ENCODE results near the gene RSBN1L. TPM values are rescaled to one million over a fixed set of nuclear protein-coding genes. Genes with fewer than 3 reads are reported as not detected.

Gene RSBN1L
- total RNA-seq, 1 donor from 2014 or later = 25.9 TPM

DNA sequence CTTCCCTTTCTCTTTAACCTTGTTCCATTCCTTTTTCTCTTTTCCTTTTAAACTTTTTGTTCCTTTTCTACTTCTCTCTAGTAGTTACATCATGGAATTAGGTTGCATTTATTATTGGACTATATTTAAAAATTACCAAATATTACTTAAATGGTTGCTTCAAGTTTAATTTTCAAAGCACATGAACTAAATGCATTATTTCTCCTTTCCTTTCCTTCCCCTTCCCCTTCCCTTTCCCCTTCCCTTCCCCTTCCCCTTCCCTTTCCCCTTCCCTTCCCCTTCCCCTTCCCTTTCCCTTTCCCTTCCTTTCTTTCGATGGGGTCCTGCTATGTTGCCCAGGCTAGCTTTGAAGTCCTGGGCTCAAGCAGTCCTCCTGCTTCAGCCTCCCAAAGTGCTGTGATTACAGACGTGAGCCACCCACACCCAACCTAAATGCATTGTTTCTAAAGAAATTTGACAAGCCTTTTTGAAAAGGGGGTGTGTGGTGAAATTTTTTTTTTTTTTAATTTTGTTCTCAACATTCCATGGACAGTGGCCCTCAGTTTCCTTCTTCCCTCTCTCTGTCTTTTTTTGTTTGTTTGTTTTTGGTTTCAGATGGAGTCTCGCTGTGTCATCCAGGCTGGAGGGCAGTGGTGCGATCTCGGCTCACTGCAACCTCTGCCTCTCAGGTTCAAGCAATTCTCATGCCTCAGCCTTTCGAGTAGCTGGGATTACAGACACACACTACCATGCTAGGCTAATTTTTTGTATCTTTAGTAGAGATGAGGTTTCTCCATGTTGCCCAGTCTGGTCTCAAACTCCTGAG, 70.7 kb downstream of the RSBN1L start:
- no peak overlapping the region for H3K4me3 Mint-ChIP-seq
- intact Hi-C loops (cut with micrococcal nuclease) = no loop called here
- H3K4me1 Mint-ChIP-seq = peaks cover 27% of the 10 kb centered on the region
- no peak for DNase-seq
- H3K36me3 Mint-ChIP-seq (ENCODE audit: low read depth) = peaks cover 49% of the 10 kb centered on the region
- no peaks in the 10 kb centered on the region for H3K9me3 Mint-ChIP-seq
- POLR2A ChIA-PET = interaction anchor here (0.6 kb wide), 1 partner anchor 154 kb away, joined by 7 read pairs; no protein-coding TSS in a partner anchor
- H3K27ac Mint-ChIP-seq = no peak overlapping the region
- CTCF ChIA-PET = interaction anchor here (0.6 kb wide), 1 partner anchor 204 kb away, joined by 3 read pairs; no protein-coding TSS in a partner anchor
- TF ChIP-seq, protein P1, sequence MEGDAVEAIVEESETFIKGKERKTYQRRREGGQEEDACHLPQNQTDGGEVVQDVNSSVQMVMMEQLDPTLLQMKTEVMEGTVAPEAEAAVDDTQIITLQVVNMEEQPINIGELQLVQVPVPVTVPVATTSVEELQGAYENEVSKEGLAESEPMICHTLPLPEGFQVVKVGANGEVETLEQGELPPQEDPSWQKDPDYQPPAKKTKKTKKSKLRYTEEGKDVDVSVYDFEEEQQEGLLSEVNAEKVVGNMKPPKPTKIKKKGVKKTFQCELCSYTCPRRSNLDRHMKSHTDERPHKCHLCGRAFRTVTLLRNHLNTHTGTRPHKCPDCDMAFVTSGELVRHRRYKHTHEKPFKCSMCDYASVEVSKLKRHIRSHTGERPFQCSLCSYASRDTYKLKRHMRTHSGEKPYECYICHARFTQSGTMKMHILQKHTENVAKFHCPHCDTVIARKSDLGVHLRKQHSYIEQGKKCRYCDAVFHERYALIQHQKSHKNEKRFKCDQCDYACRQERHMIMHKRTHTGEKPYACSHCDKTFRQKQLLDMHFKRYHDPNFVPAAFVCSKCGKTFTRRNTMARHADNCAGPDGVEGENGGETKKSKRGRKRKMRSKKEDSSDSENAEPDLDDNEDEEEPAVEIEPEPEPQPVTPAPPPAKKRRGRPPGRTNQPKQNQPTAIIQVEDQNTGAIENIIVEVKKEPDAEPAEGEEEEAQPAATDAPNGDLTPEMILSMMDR (IDR thresholded peaks at IDR 0.05) = no peak
- no peaks in the 10 kb centered on the region for H3K27me3 Mint-ChIP-seq
- ATAC-seq (ENCODE audit: low read depth) = no peak

DNA sequence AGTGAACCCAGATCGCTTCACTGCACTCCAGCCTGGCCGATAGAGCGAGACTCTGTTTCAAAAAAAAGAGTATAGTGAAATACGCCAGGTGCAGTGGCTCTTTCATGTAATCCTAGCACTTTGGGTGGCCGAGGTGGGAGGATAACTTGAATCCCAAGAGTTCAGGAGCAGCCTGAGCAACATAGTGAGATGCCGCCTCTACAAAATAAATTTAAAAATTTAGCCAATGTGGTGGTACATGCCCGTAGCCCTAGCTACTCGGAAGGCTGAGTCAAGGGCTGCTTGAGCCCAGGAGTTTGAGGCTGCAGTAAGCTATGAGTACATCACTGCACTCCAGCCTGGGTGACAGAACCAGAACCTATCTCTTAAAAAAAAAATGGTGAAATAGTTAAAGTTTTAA, 74.1 kb downstream of the RSBN1L start:
- ChIA-PET POLR2A (no interaction called here), CTCF (no interaction called here)
- TF ChIP-seq, protein P1 (IDR thresholded peaks at IDR 0.05) = no peak
- ATAC-seq (ENCODE audit: low read depth) (no peak), DNase-seq (no peak)
- Mint-ChIP-seq H3K4me3 (no peak overlapping the region), H3K27me3 (no peaks in the 10 kb centered on the region), H3K36me3 (ENCODE audit: low read depth) (peaks cover 72% of the 10 kb centered on the region), H3K4me1 (peaks cover 6% of the 10 kb centered on the region), H3K27ac (no peak overlapping the region), H3K9me3 (peaks cover 2% of the 10 kb centered on the region)
- intact Hi-C loops (cut with micrococcal nuclease) = no loop called here

DNA sequence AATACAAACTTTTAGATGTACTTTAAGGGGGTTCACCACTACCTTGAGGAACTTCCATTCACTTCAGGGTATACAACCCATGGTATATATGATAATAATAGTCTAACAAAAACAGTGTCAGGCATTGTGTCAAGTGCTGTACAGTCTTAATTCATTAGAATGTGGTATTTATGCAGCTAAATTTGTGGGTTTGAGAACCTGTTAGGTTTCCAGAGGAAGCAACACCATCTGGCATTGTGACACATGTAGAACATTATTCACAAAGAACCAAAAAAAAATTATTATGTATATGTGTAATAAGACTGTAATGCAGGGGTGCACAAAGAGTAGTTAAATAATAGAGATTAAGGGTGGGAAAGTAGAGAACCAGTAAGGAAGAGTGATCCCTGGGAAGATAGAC, 75.6 kb downstream of the RSBN1L start:
- ATAC-seq (ENCODE audit: low read depth) (no peak), DNase-seq (no peak)
- Mint-ChIP-seq H3K27ac (no peak overlapping the region), H3K36me3 (ENCODE audit: low read depth) (peaks cover 74% of the 10 kb centered on the region), H3K9me3 (peaks cover 9% of the 10 kb centered on the region), H3K27me3 (no peaks in the 10 kb centered on the region), H3K4me1 (peaks cover 1% of the 10 kb centered on the region), H3K4me3 (no peak overlapping the region)
- POLR2A ChIA-PET = no interaction called here
- CTCF ChIA-PET = no interaction called here
- intact Hi-C loops (cut with micrococcal nuclease) = no loop called here
- TF ChIP-seq, protein P1 (IDR thresholded peaks at IDR 0.05) = no peak

DNA sequence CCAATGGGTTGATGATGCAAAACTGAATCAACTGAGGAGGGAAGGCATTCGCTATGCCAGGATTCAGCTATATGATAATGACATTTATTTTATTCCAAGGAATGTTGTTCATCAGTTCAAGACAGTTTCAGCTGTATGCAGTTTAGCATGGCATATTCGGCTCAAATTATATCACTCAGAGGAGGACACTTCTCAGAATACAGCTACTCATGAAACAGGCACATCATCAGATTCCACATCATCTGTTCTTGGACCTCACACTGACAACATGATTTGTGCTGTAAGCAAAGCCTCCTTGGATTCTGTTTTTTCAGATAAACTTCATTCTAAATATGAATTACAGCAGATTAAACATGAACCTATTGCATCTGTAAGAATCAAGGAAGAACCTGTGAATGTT, 82.3 kb downstream of the RSBN1L start:
- H3K9me3 Mint-ChIP-seq = peaks cover 7% of the 10 kb centered on the region
- H3K27ac Mint-ChIP-seq = no peak overlapping the region
- CTCF ChIA-PET = interaction anchor here (1.0 kb wide), 1 partner anchor 127 kb away, joined by 3 read pairs; no protein-coding TSS in a partner anchor
- POLR2A ChIA-PET = no interaction called here
- TF ChIP-seq, protein P1 (IDR thresholded peaks at IDR 0.05) = no peak
- ATAC-seq (ENCODE audit: low read depth) = no peak
- peaks cover 67% of the 10 kb centered on the region for H3K36me3 Mint-ChIP-seq (ENCODE audit: low read depth)
- no peak overlapping the region for H3K4me3 Mint-ChIP-seq
- intact Hi-C loops (cut with micrococcal nuclease) = no loop called here
- peaks cover 1% of the 10 kb centered on the region for H3K4me1 Mint-ChIP-seq
- H3K27me3 Mint-ChIP-seq = no peaks in the 10 kb centered on the region
- no peak for DNase-seq

DNA sequence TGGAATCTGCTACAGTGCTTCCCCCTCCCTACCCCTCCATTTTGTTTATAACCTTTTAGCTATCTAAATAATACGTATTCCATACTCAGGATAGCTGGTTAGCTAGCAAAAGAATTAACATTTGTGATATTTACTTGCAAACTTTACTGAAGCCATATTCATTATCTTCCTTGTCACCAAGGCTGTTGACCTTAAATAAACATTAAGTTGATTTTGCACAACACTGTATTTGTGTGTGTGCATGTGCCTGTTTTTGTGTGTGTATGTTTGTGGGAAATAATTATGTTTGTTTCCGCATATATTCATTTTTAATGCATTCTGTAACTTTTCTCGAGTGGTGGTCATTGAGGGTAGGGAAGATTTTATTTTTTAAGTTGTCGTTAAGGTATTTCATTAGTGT, 86.1 kb downstream of the RSBN1L start:
- POLR2A ChIA-PET = no interaction called here
- intact Hi-C loops (cut with micrococcal nuclease) = no loop called here
- CTCF ChIA-PET = no interaction called here
- H3K36me3 Mint-ChIP-seq (ENCODE audit: low read depth) = peaks cover 48% of the 10 kb centered on the region
- no peak overlapping the region for H3K4me3 Mint-ChIP-seq
- H3K27me3 Mint-ChIP-seq = no peaks in the 10 kb centered on the region
- no peak overlapping the region for H3K27ac Mint-ChIP-seq
- H3K9me3 Mint-ChIP-seq = no peaks in the 10 kb centered on the region
- TF ChIP-seq, protein P1 (IDR thresholded peaks at IDR 0.05) = no peak
- DNase-seq = no peak
- peaks cover 6% of the 10 kb centered on the region for H3K4me1 Mint-ChIP-seq
- no peak for ATAC-seq (ENCODE audit: low read depth)

Data from activated B cell treated with CpG ODN at 0.5 μM for 24 hours (primary cell).